Lower leg skin (tissue), 4 donors: ENCODE measurements around the gene BCAS1. TPM values are rescaled to one million over a fixed set of nuclear protein-coding genes. Genes with fewer than 3 reads are reported as not detected.

Source experiments
- DNase-seq, 2 donors: peaks; one replicate each; pipeline ENCODE4 v3.0.0-alpha.2; 2019; ENCODE audit warnings: low spot score in 2 of 2
- H3K4me3 ChIP-seq: fragments of 200-600 bp; sonication (generic); 2 replicates; pipeline ENCODE4 v1.5.1; 2017; ENCODE audit warnings: mild to moderate bottlenecking, low read depth; ENCODE audit not compliant: poor library complexity, severe bottlenecking
- POLR2A ChIP-seq, 2 donors: fragments of 450-650 bp; IDR thresholded peaks; one replicate each; pipeline ENCODE4 v1.6.1; 2016 to 2017; ENCODE audit warnings: antibody characterized with exemption in 2 of 2, mild to moderate bottlenecking in 1 of 2, moderate library complexity in 1 of 2
- WGBS, 2 donors: methylation state at CpG; one replicate each; pipeline ENCODE4 v1.1.5; 2018; 5-methylcytosine and 5-hydroxymethylcytosine counted together
- intact Hi-C: fragments of 100-400 bp; cut with DNase I; formaldehyde crosslinking; loops from one replicate; pipeline ENCODE4 v1.15.0; 2023; ENCODE audit warnings: low total_unique reads
- total RNA-seq, 4 donors: library from RNA; depleted of rRNA; stranded (reverse); fragments of >200 nt; gene quantifications; one replicate each; pipeline ENCODE4 v1.1.0, GENCODE V29; 2016
- TF ChIP-seq, protein P1 (sequence below), 3 donors: fragments of 450-650 bp; IDR thresholded peaks; one replicate each; pipeline ENCODE4 v1.5.1; 2016; ENCODE audit warnings: antibody characterized with exemption in 3 of 3, mild to moderate bottlenecking in 3 of 3, moderate library complexity in 2 of 3

BCAS1 gene
- total RNA-seq, 4 donors from 2014 or later = 1.7 to 3.7 (median 2.1) TPM

DNA sequence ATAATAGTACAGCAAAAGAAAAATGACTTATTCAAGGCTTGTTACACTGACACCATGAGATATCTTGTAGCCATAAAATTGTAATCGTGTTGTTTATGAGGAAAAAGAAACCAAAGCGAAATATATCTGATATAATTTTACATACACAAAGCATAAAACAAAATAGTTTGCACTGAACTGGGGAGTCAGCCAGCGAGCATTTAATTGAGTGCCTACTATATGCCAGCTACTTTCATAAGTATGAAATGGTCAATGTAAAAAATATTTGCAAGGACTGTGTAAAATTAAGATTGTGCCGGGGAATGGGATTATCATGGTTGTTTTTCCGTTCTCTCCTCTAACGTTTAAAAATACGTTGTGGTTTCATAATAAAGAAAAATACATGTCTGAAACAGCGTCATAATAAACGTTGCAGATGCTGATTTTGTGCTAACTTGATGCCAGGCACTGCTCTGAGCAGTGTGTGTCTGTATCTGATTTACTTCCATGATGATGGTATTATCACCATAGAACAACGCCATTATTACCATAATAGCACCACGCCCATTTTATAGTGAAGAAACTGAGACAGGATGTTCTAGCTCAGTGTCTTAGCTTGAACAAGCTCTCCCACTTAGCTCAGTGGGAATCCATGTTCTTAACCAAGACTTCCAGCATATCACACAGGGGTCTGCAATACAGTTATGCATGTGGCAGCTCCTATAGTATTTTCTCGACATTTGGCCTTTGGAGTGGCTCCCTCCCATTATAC, 144.6 kb downstream of the BCAS1 start:
- TF ChIP-seq, protein P1, sequence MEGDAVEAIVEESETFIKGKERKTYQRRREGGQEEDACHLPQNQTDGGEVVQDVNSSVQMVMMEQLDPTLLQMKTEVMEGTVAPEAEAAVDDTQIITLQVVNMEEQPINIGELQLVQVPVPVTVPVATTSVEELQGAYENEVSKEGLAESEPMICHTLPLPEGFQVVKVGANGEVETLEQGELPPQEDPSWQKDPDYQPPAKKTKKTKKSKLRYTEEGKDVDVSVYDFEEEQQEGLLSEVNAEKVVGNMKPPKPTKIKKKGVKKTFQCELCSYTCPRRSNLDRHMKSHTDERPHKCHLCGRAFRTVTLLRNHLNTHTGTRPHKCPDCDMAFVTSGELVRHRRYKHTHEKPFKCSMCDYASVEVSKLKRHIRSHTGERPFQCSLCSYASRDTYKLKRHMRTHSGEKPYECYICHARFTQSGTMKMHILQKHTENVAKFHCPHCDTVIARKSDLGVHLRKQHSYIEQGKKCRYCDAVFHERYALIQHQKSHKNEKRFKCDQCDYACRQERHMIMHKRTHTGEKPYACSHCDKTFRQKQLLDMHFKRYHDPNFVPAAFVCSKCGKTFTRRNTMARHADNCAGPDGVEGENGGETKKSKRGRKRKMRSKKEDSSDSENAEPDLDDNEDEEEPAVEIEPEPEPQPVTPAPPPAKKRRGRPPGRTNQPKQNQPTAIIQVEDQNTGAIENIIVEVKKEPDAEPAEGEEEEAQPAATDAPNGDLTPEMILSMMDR (IDR thresholded peaks at IDR 0.05) = no peak
- TF ChIP-seq POLR2A (IDR thresholded peaks at IDR 0.05) = no peak
- intact Hi-C loops = no loop called here
- no peak overlapping the region for H3K4me3 ChIP-seq
- 78 to 87% methylated on average over 12 of the region's 12 CpGs for WGBS, 2 donors
- DNase-seq = peak in 1 of 2 donors; percentile 9

- DNase-seq = peak in 1 of 2 donors; percentile 76
- no peak for TF ChIP-seq POLR2A (IDR thresholded peaks at IDR 0.05)
- TF ChIP-seq, protein P1 (IDR thresholded peaks at IDR 0.05) = no peak
- 73 to 74% methylated on average over 7 of the region's 7 CpGs for WGBS, 2 donors
- no peak overlapping the region for H3K4me3 ChIP-seq
- intact Hi-C loops = no loop called here
Measured at GRCh38 chr20:53923566-53924369, 146.6 kb downstream of the BCAS1 start.

- no peak overlapping the region for H3K4me3 ChIP-seq
- intact Hi-C loops = no loop called here
- WGBS, 2 donors = 4 to 15% methylated on average over 4 of the region's 4 CpGs
- TF ChIP-seq POLR2A (IDR thresholded peaks at IDR 0.05) = no peak
- TF ChIP-seq, protein P1 (IDR thresholded peaks at IDR 0.05) = no peak
- DNase-seq = peak in 1 of 2 donors; percentile 52
Measured at GRCh38 chr20:53922901-53923314, 147.5 kb downstream of the BCAS1 start.

- peak in 1 of 2 donors; percentile 39 for DNase-seq
- TF ChIP-seq POLR2A (IDR thresholded peaks at IDR 0.05) = no peak
- TF ChIP-seq, protein P1 (IDR thresholded peaks at IDR 0.05) = no peak
- H3K4me3 ChIP-seq = no peak overlapping the region
- WGBS, 2 donors = 69 to 70% methylated on average over 12 of the region's 12 CpGs
- intact Hi-C loops = no loop called here
Measured at GRCh38 chr20:53921443-53921973, 148.9 kb downstream of the BCAS1 start.

GRCh38 chr20:53920647-53921245, 149.6 kb downstream of the BCAS1 start:
- intact Hi-C loops = no loop called here
- 93 to 94% methylated on average over 12 of the region's 12 CpGs for WGBS, 2 donors
- DNase-seq = peak in 1 of 2 donors; percentile 34
- TF ChIP-seq, protein P1 (IDR thresholded peaks at IDR 0.05) = no peak
- TF ChIP-seq POLR2A (IDR thresholded peaks at IDR 0.05) = no peak
- H3K4me3 ChIP-seq = no peak overlapping the region
